ENCODE measurements around the gene SMIM8. TPM values are rescaled to one million over a fixed set of nuclear protein-coding genes. Genes with fewer than 3 reads are reported as not detected.

Gene SMIM8
- total and polyA plus RNA-seq, 2 experiments from 2014 or later, result 11.4 to 23.5 TPM

GRCh38 chr6:87283461-87283860 lies 38.9 kb upstream of the SMIM8 start (continued):
- TF ChIP-seq, protein P1, sequence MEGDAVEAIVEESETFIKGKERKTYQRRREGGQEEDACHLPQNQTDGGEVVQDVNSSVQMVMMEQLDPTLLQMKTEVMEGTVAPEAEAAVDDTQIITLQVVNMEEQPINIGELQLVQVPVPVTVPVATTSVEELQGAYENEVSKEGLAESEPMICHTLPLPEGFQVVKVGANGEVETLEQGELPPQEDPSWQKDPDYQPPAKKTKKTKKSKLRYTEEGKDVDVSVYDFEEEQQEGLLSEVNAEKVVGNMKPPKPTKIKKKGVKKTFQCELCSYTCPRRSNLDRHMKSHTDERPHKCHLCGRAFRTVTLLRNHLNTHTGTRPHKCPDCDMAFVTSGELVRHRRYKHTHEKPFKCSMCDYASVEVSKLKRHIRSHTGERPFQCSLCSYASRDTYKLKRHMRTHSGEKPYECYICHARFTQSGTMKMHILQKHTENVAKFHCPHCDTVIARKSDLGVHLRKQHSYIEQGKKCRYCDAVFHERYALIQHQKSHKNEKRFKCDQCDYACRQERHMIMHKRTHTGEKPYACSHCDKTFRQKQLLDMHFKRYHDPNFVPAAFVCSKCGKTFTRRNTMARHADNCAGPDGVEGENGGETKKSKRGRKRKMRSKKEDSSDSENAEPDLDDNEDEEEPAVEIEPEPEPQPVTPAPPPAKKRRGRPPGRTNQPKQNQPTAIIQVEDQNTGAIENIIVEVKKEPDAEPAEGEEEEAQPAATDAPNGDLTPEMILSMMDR (conservative IDR thresholded peaks at IDR 0.05; ENCODE audit: low read depth in 2 of 2), result no peak
- TF ChIP-seq JUNB (IDR thresholded peaks at IDR 0.05; ENCODE audit: unreplicated experiment) (no peak), CREB1 (CRISPR knock-in tag; IDR thresholded peaks at IDR 0.05; ENCODE audit: low read depth) (no peak), EZH2phosphoT487 (IDR thresholded peaks at IDR 0.05; ENCODE audit: unreplicated experiment) (no peak), ZNF331 (CRISPR knock-in tag; IDR thresholded peaks at IDR 0.05; ENCODE audit: low read depth) (no peak), ZNF114 (CRISPR knock-in tag; IDR thresholded peaks at IDR 0.05) (no peak), STAT1 (IDR thresholded peaks at IDR 0.05; ENCODE audit: unreplicated experiment) (no peak)
- TF ChIP-seq, protein P2, sequence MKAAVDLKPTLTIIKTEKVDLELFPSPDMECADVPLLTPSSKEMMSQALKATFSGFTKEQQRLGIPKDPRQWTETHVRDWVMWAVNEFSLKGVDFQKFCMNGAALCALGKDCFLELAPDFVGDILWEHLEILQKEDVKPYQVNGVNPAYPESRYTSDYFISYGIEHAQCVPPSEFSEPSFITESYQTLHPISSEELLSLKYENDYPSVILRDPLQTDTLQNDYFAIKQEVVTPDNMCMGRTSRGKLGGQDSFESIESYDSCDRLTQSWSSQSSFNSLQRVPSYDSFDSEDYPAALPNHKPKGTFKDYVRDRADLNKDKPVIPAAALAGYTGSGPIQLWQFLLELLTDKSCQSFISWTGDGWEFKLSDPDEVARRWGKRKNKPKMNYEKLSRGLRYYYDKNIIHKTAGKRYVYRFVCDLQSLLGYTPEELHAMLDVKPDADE (IDR thresholded peaks at IDR 0.05), result no peak

DNA sequence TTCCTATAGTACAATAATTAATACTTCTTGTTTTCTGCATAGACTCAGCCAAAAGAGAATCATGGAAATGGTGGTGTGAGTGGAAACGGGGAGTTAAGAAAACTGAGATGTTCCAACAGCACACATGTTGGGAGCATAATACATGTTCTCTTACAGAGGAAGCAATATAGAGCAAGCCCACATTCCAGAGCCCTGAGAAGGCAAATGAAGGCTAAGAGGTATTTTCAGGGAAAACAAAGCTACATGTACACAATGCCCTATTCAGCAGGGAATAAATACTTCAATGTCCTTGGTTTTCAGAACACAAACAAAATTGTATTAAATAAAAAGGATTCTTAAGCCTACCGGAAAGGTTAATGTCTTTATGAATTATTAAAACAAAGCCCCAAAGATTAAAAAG lies 35.1 kb upstream of the SMIM8 start:
- Mint-ChIP-seq H3K27ac (no peak overlapping the region), H3K9me3 (no peaks in the 10 kb centered on the region), H3K4me3 (no peak overlapping the region), H3K27me3 (ENCODE audit: insufficient read depth, low read depth, poor library complexity) (no peaks in the 10 kb centered on the region), H3K4me1 (no peaks in the 10 kb centered on the region), H3K36me3 (ENCODE audit: low read depth) (no peaks in the 10 kb centered on the region)
- no peaks in the 10 kb centered on the region for H3K27me3 ChIP-seq (ENCODE audit: insufficient read depth)
- H3K4me1 ChIP-seq (ENCODE audit: insufficient read depth), result no peaks in the 10 kb centered on the region
- DNase-seq (ENCODE audit: low spot score), result peak; percentile 17
- H3K36me3 ChIP-seq (ENCODE audit: insufficient read depth), result no peaks in the 10 kb centered on the region
- no peak overlapping the region for H3K4me2 ChIP-seq
- no peaks in the 10 kb centered on the region for H3F3A ChIP-seq (replicated peaks; ENCODE audit: low read depth)
- H3K27ac ChIP-seq (ENCODE audit: low read depth), result no peak overlapping the region
- peaks cover 10% of the 10 kb centered on the region for H3K9me2 ChIP-seq (ENCODE audit: insufficient read depth)
- no peak overlapping the region for H2AFZ ChIP-seq
- TF ChIP-seq ZNF114 (CRISPR knock-in tag; IDR thresholded peaks at IDR 0.05), result no peak
- no peaks in the 10 kb centered on the region for H3K79me2 ChIP-seq (replicated peaks; ENCODE audit: insufficient read depth)
- H4K20me1 ChIP-seq (replicated peaks; ENCODE audit: insufficient read depth), result no peaks in the 10 kb centered on the region
- peak; percentile 43; the same call in 2 of the 3 replicates for ATAC-seq
- no peak overlapping the region for H3K4me3 ChIP-seq

GRCh38 chr6:87289571-87289970 lies 32.8 kb upstream of the SMIM8 start:
- no peak overlapping the region for H3K27ac Mint-ChIP-seq
- H3K4me1 ChIP-seq (ENCODE audit: insufficient read depth), result no peaks in the 10 kb centered on the region
- no peak overlapping the region for H3K4me2 ChIP-seq
- H4K20me1 ChIP-seq (replicated peaks; ENCODE audit: insufficient read depth), result no peaks in the 10 kb centered on the region
- ATAC-seq, result no peak
- no peak for DNase-seq (ENCODE audit: low spot score)
- no peak overlapping the region for H3K4me3 Mint-ChIP-seq
- H2AFZ ChIP-seq, result no peak overlapping the region
- H3K9me2 ChIP-seq (ENCODE audit: insufficient read depth), result peaks cover 2% of the 10 kb centered on the region
- no peak overlapping the region for H3K4me3 ChIP-seq
- H3K79me2 ChIP-seq (replicated peaks; ENCODE audit: insufficient read depth), result no peaks in the 10 kb centered on the region
- no peaks in the 10 kb centered on the region for H3K27me3 ChIP-seq (ENCODE audit: insufficient read depth)
- H3K9me3 Mint-ChIP-seq, result no peaks in the 10 kb centered on the region
- H3K4me1 Mint-ChIP-seq, result no peaks in the 10 kb centered on the region
- no peaks in the 10 kb centered on the region for H3F3A ChIP-seq (replicated peaks; ENCODE audit: low read depth)
- H3K27ac ChIP-seq (ENCODE audit: low read depth), result no peak overlapping the region
- H3K27me3 Mint-ChIP-seq (ENCODE audit: insufficient read depth, low read depth, poor library complexity), result no peaks in the 10 kb centered on the region
- no peaks in the 10 kb centered on the region for H3K36me3 ChIP-seq (ENCODE audit: insufficient read depth)
- H3K36me3 Mint-ChIP-seq (ENCODE audit: low read depth), result no peaks in the 10 kb centered on the region
- no peak for TF ChIP-seq JUNB (IDR thresholded peaks at IDR 0.05; ENCODE audit: unreplicated experiment)
- no peak for TF ChIP-seq CREB1 (CRISPR knock-in tag; IDR thresholded peaks at IDR 0.05; ENCODE audit: low read depth)
- no peak for TF ChIP-seq EZH2phosphoT487 (IDR thresholded peaks at IDR 0.05; ENCODE audit: unreplicated experiment)
- no peak for TF ChIP-seq ZNF331 (CRISPR knock-in tag; IDR thresholded peaks at IDR 0.05; ENCODE audit: low read depth)
- TF ChIP-seq, protein P2 (IDR thresholded peaks at IDR 0.05), result no peak
- TF ChIP-seq, protein P3, sequence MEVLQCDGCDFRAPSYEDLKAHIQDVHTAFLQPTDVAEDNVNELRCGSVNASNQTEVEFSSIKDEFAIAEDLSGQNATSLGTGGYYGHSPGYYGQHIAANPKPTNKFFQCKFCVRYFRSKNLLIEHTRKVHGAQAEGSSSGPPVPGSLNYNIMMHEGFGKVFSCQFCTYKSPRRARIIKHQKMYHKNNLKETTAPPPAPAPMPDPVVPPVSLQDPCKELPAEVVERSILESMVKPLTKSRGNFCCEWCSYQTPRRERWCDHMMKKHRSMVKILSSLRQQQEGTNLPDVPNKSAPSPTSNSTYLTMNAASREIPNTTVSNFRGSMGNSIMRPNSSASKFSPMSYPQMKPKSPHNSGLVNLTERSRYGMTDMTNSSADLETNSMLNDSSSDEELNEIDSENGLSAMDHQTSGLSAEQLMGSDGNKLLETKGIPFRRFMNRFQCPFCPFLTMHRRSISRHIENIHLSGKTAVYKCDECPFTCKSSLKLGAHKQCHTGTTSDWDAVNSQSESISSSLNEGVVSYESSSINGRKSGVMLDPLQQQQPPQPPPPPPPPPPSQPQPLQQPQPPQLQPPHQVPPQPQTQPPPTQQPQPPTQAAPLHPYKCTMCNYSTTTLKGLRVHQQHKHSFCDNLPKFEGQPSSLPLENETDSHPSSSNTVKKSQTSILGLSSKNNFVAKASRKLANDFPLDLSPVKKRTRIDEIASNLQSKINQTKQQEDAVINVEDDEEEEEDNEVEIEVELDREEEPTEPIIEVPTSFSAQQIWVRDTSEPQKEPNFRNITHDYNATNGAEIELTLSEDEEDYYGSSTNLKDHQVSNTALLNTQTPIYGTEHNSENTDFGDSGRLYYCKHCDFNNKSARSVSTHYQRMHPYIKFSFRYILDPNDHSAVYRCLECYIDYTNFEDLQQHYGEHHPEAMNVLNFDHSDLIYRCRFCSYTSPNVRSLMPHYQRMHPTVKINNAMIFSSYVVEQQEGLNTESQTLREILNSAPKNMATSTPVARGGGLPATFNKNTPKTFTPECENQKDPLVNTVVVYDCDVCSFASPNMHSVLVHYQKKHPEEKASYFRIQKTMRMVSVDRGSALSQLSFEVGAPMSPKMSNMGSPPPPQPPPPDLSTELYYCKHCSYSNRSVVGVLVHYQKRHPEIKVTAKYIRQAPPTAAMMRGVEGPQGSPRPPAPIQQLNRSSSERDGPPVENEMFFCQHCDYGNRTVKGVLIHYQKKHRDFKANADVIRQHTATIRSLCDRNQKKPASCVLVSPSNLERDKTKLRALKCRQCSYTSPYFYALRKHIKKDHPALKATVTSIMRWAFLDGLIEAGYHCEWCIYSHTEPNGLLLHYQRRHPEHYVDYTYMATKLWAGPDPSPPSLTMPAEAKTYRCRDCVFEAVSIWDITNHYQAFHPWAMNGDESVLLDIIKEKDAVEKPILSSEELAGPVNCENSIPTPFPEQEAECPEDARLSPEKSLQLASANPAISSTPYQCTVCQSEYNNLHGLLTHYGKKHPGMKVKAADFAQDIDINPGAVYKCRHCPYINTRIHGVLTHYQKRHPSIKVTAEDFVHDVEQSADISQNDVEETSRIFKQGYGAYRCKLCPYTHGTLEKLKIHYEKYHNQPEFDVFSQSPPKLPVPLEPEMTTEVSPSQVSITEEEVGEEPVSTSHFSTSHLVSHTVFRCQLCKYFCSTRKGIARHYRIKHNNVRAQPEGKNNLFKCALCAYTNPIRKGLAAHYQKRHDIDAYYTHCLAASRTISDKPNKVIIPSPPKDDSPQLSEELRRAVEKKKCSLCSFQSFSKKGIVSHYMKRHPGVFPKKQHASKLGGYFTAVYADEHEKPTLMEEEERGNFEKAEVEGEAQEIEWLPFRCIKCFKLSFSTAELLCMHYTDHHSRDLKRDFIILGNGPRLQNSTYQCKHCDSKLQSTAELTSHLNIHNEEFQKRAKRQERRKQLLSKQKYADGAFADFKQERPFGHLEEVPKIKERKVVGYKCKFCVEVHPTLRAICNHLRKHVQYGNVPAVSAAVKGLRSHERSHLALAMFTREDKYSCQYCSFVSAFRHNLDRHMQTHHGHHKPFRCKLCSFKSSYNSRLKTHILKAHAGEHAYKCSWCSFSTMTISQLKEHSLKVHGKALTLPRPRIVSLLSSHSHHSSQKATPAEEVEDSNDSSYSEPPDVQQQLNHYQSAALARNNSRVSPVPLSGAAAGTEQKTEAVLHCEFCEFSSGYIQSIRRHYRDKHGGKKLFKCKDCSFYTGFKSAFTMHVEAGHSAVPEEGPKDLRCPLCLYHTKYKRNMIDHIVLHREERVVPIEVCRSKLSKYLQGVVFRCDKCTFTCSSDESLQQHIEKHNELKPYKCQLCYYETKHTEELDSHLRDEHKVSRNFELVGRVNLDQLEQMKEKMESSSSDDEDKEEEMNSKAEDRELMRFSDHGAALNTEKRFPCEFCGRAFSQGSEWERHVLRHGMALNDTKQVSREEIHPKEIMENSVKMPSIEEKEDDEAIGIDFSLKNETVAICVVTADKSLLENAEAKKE (CRISPR knock-in tag; IDR thresholded peaks at IDR 0.05), result no peak
- TF ChIP-seq STAT1 (IDR thresholded peaks at IDR 0.05; ENCODE audit: unreplicated experiment), result no peak

Measured in GM23338 (cell line).